ENCODE data around the gene TPD52L1.

TPD52L1 gene

GRCh38 chr6:125310994-125311649 is 157.5 kb downstream of the TPD52L1 start:
- peak; percentile 83 for TF ChIP-seq CTCF (IDR thresholded peaks at IDR 0.05; ENCODE audit: low read length, missing control alignments)
- no peak overlapping the region for H3K4me3 ChIP-seq (replicated peaks; ENCODE audit: low read depth, low read length)
- peak; percentile 82 for DNase-seq (ENCODE audit: low read depth)

GRCh38 chr6:125312478-125312877 is 158.9 kb downstream of the TPD52L1 start:
- DNase-seq (ENCODE audit: low read depth) = no peak
- no peak for TF ChIP-seq CTCF (IDR thresholded peaks at IDR 0.05; ENCODE audit: low read length, missing control alignments)
- no peak overlapping the region for H3K4me3 ChIP-seq (replicated peaks; ENCODE audit: low read depth, low read length)

- no peak for DNase-seq (ENCODE audit: low read depth)
- no peak for TF ChIP-seq CTCF (IDR thresholded peaks at IDR 0.05; ENCODE audit: low read length, missing control alignments)
- H3K4me3 ChIP-seq (replicated peaks; ENCODE audit: low read depth, low read length) = no peak overlapping the region
These were observed 159.4 kb downstream of the TPD52L1 start for GRCh38 chr6:125312950-125313349.
